Mesodermal cell (in vitro differentiated cells): ENCODE data around the gene MCM3. TPM values are rescaled to one million over a fixed set of nuclear protein-coding genes. Genes with fewer than 3 reads are reported as not detected.

Experiments used
- H3K27ac ChIP-seq: 2 replicates; pipeline ENCODE4 v1.7.0; 2013; ENCODE audit warnings: mild to moderate bottlenecking, low read depth, low read length, moderate library complexity; ENCODE audit not compliant: severe bottlenecking
- H3K36me3 ChIP-seq: 2 replicates; pipeline ENCODE4 v1.7.1; 2013; ENCODE audit warnings: mild to moderate bottlenecking, low read length, moderate library complexity; ENCODE audit not compliant: control insufficient read depth, insufficient read depth
- H3K4me1 ChIP-seq: one replicate; pipeline ENCODE4 v1.7.1; 2013; ENCODE audit warnings: mild to moderate bottlenecking, low read length; ENCODE audit not compliant: insufficient read depth, control insufficient read depth, poor library complexity, severe bottlenecking
- H3K4me3 ChIP-seq: 2 replicates; pipeline ENCODE4 v1.7.0; 2013; ENCODE audit warnings: low read length, control low read depth, mild to moderate bottlenecking; ENCODE audit not compliant: insufficient read depth, poor library complexity, severe bottlenecking; ENCODE audit errors: extremely low read depth
- H3K9me3 ChIP-seq: 2 replicates; pipeline ENCODE4 v1.7.1; 2013; ENCODE audit warnings: mild to moderate bottlenecking, low read length, moderate library complexity; ENCODE audit not compliant: control insufficient read depth
- WGBS, 2 experiments: methylation state at CpG; one replicate each; pipeline ENCODE4 v1.1.5; 2013; ENCODE audit warnings: missing lambda C conversion rate in 2 of 2; ENCODE audit not compliant: insufficient coverage in 2 of 2; 5-methylcytosine and 5-hydroxymethylcytosine counted together
- polyA plus RNA-seq, 2 experiments: library from polyadenylated mRNA; stranded (reverse); fragments of 50-300 nt; gene quantifications; one replicate each; pipeline ENCODE4 v1.2.3, GENCODE V29; 2013

Gene MCM3
- 72.3 TPM for polyA plus RNA-seq (2013, experiment 1 of 2)
- 67.2 TPM for polyA plus RNA-seq (2013, experiment 2 of 2)

DNA sequence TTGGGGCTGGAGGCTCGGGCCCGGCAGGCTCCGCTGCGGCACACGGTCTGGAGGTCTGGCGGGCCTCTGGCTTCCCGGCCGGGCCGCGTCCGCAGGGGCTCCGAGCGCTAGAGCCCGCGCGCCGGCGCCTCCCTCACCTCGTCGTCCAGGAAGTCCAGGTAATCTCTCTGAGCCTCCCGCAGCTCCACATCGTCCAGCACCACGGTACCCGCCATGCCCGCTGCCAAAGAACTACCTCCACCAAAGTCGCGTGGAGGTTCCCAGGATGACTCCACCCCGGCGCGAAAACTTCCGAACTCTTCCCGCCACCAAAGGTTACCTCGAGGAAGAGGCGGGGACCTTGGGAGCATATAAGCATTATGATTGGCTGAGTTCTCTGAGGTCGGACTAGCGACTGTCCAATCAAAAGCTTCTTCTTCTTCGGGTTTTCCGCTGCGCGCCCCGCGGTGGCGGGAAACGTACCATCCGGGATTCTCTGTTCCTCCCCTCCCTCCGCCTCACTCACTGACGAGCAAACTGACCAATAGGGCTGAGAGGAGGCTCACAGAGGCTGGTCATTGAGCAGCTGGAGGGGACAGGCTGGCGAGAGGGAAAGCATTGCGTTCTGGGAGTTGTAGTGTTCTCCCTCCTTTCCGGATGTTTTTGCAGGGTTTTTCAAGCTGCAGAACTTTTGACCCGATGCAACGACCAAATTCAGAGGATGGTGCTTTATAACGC lies at the start of gene MCM3:
TSS of gene MCM3 (minus strand) at position 283 of the 717 bp plus-strand sequence. CDS start at position 215, 68 bp downstream.
- H3K4me1 ChIP-seq = peaks cover 10% of the 10 kb centered on the region
- peak within 1 kb of the TSS; percentile 85 for H3K27ac ChIP-seq
- peak within 1 kb of the TSS; percentile 76 for H3K4me3 ChIP-seq
- no peaks in the 10 kb centered on the region for H3K9me3 ChIP-seq
- 0% methylated on average over 30 to 36 of the region's 53 CpGs for whole genome bisulfite sequencing, 2 experiments
- H3K36me3 ChIP-seq = peaks cover 34% of the 10 kb centered on the region

DNA sequence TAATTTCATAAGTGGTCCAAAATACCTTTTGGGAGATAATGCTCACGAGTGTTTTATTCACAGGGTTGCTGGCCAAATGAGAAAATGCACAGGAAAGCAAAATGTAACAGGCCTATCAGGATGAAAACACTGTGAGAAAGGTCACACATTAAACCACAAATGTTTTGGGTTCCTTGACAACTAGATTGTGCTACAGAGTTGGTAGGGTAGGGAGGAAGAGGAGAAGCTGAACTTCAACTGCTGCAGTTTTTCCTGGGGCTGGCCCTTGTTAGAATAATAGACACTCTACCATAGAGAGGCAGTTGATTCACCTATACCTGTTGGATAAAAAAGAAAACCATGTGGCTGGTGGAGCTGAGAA lies 49.3 kb upstream of the MCM3 start:
- H3K36me3 ChIP-seq = no peaks in the 10 kb centered on the region
- H3K9me3 ChIP-seq = no peaks in the 10 kb centered on the region
- H3K4me1 ChIP-seq = peaks cover 3% of the 10 kb centered on the region
- 86 to 100% methylated on average over 1 of the region's 1 CpG for WGBS, 2 experiments
- no peak overlapping the region for H3K27ac ChIP-seq
- no peak overlapping the region for H3K4me3 ChIP-seq

DNA sequence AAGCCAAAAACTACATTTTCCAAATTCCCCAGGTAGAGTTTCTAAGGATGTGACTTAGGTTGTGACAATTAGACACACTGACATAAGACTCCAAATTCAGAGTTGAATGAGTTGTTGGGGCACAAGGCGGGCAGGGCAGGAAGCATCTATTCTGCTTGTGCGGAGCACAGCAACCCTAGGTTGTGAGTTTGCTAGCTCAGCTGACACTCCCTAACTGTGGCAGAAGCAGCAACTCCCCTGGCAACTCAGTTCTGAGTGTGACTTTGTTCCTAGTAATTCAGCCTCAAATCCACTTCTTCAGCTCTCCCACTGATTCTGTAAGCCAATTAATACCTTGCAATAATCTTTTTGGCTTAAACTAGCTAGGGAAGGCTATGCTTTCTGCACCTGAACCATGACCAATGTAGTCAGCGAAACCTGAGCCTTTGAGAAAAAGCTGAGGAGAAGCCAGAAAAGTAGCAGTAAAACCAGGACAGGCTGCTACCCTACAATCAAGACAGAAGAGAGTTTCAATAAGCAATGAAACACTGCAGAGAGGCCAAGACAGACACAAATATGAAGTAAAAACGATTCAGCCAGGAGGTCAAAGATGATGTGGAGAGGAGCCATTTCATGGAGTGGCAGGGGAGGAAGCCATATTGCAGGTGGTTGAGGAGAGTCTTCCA lies 47.4 kb upstream of the MCM3 start:
- H3K9me3 ChIP-seq = no peaks in the 10 kb centered on the region
- H3K27ac ChIP-seq = no peak overlapping the region
- H3K4me1 ChIP-seq = peaks cover 3% of the 10 kb centered on the region
- 84 to 90% methylated on average over 4 of the region's 4 CpGs for WGBS, 2 experiments
- no peaks in the 10 kb centered on the region for H3K36me3 ChIP-seq
- no peak overlapping the region for H3K4me3 ChIP-seq

DNA sequence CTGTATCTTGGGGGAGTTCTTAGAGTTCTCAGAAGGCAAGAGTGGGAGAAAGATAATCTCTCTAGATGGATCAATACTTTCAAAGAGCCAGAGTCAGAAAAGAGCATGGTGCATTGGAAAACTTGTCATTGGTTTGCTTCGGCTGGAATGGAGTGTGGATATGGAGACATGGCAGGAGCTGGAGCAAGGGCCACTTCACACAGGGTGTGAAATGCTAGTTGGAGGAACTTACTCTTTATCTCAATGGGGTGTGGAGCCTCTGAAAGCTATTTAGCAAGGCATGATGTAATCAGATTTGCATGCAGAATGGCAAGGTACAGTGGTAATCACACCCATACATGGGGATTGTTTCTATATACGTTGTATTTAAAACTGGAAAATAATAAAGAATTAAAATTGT lies 45.9 kb upstream of the MCM3 start:
- Histone ChIP-seq H3K4me3 (no peak overlapping the region), H3K4me1 (peaks cover 10% of the 10 kb centered on the region), H3K27ac (no peak overlapping the region), H3K36me3 (no peaks in the 10 kb centered on the region), H3K9me3 (no peaks in the 10 kb centered on the region)
- WGBS, 2 experiments = 50 to 86% methylated on average over 1 of the region's 2 CpGs

DNA sequence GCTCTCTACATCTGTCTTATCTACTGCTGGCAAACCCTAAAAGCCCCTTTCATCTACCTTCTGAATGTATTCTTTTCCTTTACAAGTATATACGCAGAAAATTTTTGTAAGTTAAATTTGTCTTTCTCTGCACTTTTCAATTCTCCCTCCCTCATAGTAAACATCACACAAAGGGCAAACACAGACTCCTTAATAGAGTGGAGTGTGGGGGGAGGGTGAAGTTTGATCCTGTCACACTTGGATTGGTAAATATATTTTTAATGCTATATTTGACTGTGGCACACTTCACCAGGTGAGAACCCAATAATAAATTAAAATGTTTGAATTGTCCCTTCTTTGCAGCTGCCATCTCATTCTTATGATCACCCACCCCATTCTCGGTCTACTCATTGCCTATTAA lies 44.2 kb upstream of the MCM3 start:
- Histone ChIP-seq H3K27ac (no peak overlapping the region), H3K4me3 (no peak overlapping the region), H3K36me3 (no peaks in the 10 kb centered on the region), H3K4me1 (peaks cover 10% of the 10 kb centered on the region), H3K9me3 (no peaks in the 10 kb centered on the region)
- 70 to 71% methylated on average over 1 of the region's 2 CpGs for WGBS, 2 experiments

DNA sequence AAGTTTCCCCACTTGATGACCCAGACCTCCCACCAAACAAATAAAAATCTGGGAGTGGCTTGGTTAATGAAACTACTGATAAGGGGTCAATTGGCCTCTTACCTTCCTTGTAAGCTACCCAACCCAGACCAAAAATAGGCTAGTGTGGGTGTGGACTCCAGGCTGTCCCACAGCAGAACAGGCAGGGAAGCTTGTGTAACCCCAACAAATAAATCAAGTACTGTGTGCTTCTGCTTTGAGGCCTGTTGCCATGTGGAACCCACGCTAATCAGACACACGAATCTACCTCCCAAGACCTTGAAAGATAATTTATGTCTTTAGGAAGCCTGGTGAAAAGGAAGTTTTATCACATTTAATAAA lies 43.7 kb upstream of the MCM3 start:
- no peak overlapping the region for H3K4me3 ChIP-seq
- H3K9me3 ChIP-seq = no peaks in the 10 kb centered on the region
- WGBS, 2 experiments = no CpG with 5 or more reads among the region's 2 CpGs
- H3K36me3 ChIP-seq = no peaks in the 10 kb centered on the region
- peaks cover 10% of the 10 kb centered on the region for H3K4me1 ChIP-seq
- H3K27ac ChIP-seq = no peak overlapping the region

DNA sequence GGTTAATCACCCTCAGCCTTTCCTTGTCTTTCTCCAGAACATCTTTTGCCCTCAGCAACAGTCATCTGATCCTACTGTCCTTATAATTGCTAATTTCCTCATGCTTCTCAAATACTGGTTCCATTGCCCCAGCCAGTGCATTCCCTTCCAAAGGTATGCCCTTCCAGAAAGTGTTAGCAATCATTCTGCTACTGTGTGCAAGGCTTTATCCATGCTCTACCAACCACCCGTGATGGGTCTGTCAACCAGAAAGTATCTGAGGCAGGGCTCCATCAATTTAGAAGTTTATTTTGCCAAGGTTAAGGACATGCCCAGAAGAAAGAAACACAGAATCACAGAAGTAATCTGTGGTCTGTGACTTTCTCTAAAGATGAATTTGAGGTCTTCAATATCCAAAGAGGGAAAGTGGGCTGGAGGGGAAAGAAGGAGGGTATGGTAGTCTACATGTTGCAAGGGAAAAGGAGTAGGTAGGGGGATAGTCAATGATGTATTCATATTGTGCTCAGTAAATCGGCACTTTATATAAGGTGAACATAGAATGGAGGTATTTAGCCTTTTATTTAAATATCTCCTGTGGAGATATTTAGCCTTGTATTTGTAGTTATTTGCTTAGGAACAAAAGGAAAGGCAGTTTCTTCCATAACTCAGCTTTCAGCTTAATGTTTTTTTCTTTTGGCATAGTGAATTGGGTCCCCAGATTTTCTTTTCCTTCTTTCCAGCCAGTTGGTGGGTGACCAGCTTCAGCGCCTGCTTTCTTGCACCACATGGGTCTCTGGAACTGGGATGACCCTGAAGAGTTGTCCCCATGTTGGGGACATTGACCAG lies 42.2 kb upstream of the MCM3 start:
- Histone ChIP-seq H3K27ac (peak overlapping the region; percentile 58), H3K4me3 (no peak overlapping the region), H3K9me3 (no peaks in the 10 kb centered on the region), H3K36me3 (no peaks in the 10 kb centered on the region), H3K4me1 (peaks cover 10% of the 10 kb centered on the region)
- WGBS, 2 experiments = 75 to 93% methylated on average over 1 to 3 of the region's 3 CpGs

DNA sequence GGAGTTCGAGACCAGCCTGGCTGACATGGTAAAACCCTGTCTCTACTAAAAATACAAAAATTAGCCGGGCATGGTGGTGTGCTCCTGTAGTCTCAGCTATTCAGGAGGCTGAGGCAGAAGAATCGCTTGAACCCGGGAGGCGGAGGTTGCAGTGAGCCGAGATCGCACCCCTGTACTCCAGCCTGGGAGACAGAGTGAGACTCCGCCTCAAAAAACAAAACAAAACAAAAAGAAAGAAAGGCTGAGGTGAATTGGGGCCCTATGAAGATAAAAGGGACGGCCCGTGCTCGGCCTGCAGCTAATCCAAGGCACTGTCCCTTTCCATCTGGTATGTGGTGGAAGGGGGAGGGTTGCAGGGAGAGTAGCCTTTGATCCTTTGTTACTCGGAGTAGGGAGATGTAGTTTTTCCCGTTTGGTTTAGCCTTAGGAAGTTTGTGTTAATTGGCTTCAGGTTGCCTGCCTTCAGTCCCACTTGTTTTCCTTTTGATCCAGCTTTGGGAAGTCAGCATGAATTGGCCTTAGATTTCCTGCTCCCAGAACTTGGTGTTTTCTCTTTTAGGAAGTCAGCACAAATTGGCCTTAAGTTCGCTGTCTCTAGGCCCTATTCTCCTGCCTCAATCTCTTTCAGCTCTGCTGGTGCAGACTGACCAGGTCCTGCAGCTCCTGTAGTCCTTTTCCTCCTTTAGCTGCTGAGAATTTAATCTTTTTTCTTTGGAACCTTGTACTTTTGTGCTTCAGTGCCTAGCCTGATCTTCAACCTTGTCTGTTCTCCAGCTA lies 41.3 kb upstream of the MCM3 start:
- Histone ChIP-seq H3K4me1 (peaks cover 10% of the 10 kb centered on the region), H3K4me3 (no peak overlapping the region), H3K36me3 (no peaks in the 10 kb centered on the region), H3K9me3 (no peaks in the 10 kb centered on the region), H3K27ac (peak overlapping the region; percentile 58)
- WGBS, 2 experiments = 26 to 39% methylated on average over 7 to 8 of the region's 14 CpGs

DNA sequence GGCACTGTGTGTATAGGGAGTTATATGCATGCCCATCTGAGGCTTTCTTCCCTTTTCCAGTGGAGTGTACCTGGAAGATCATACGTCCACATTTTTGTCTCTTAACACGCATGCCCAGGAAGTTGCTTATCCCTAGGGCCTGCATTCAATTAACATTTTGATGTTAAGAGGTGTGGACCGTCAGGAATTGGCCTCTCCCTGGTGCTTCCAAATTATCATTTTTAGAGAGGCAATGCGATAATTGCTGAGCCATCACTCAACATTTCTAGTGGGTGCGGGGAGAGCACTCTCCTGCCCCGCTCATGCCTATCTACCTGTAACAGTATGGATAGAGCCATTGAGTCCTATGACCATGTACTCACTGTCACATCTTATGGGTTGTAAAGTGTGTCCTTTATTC lies 39.6 kb upstream of the MCM3 start:
- Histone ChIP-seq H3K4me1 (peaks cover 8% of the 10 kb centered on the region), H3K4me3 (no peak overlapping the region), H3K36me3 (no peaks in the 10 kb centered on the region), H3K9me3 (no peaks in the 10 kb centered on the region), H3K27ac (no peak overlapping the region)
- WGBS, 2 experiments = 87 to 94% methylated on average over 2 to 3 of the region's 6 CpGs

DNA sequence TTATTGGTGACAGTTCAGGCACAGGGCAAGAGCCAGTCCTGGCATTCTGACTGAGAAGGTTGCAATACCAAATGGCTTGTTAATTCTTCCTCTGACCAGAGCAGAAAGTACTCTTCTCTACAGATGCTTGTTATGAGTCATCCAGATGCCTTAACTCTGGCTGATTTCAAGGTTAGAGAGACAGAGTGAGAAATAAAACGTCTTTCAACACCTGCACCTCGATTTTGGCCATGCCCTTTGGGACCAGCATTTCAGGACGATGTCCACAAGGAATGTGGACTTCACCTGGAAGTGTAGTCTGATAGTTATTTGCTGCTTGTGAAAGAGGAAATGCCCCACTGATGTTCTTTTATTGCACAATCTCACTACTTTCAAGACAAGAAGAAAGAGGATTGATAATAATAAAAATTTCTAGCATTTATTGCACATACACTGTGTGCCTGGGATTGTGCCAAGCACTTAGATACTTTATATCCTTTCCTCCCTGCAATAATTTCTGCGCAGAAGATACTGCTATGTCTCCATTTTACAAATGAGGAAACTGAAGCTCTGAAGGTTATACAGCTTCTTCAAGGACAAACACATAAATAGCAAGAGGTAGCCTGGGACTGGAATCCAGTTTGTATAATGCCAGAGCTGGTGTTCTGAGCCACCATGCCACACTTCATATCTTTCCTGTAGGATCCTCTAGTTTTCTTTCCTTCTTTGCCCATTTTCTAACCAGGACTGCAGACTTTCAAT lies 33.5 kb upstream of the MCM3 start:
- WGBS, 2 experiments = 79 to 80% methylated on average over 2 to 3 of the region's 4 CpGs
- Histone ChIP-seq H3K9me3 (no peaks in the 10 kb centered on the region), H3K4me3 (no peak overlapping the region), H3K4me1 (no peaks in the 10 kb centered on the region), H3K27ac (no peak overlapping the region), H3K36me3 (no peaks in the 10 kb centered on the region)
